Measurements from ENCODE around the gene FAM83G. TPM values are rescaled to one million over a fixed set of nuclear protein-coding genes. Genes with fewer than 3 reads are reported as not detected.
A peak's percentile ranks its signal among the peaks of the same experiment; 100 is the strongest.

FAM83G gene
- total RNA-seq, 2 experiments from 2014 or later, result 2.9 to 3.0 TPM

GRCh38 chr17:18937981-18938691 is 66.4 kb downstream of the FAM83G start:
- TF ChIP-seq CTCF (IDR thresholded peaks at IDR 0.05), result no peak
- H3K27me3 ChIP-seq (ENCODE audit: control insufficient read depth in 1 of 2, insufficient read depth in 2 of 2, low read length in 2 of 2), result no peaks in the 10 kb centered on the region
- CTCF ChIA-PET, result no interaction called here
- Mint-ChIP-seq H3K9me3 (no peaks in the 10 kb centered on the region), H3K36me3 (ENCODE audit: low read depth) (peaks cover 3% of the 10 kb centered on the region), H3K4me3 (no peak overlapping the region), H3K27ac (no peak overlapping the region), H3K27me3 (no peaks in the 10 kb centered on the region), H3K4me1 (ENCODE audit: low read depth) (peaks cover 6% of the 10 kb centered on the region)
- DNase-seq (no peak), ATAC-seq (ENCODE audit: poor library complexity) (no peak)
- H3K4me1 ChIP-seq (ENCODE audit: insufficient read depth, low read length), result peaks cover 5% of the 10 kb centered on the region
- no peaks in the 10 kb centered on the region for H3K36me3 ChIP-seq (ENCODE audit: insufficient read depth, low read length)
- POLR2A ChIA-PET, result no interaction called here
- H3K9me3 ChIP-seq (ENCODE audit: control insufficient read depth in 1 of 2, insufficient read depth in 1 of 2, low read length in 2 of 2), result no peaks in the 10 kb centered on the region
- H3K4me3 ChIP-seq (ENCODE audit: low read length), result no peak overlapping the region
- H3K27ac ChIP-seq (ENCODE audit: low read depth in 1 of 2, low read length in 2 of 2), result no peak overlapping the region
- intact Hi-C loops (cut with DNase I, micrococcal nuclease), result no loop called here

- CTCF ChIA-PET, result interaction anchor here (0.8 to 1.1 kb wide), 2 partner anchors 16 to 28 kb away, joined by 3 read pairs; no protein-coding TSS in a partner anchor
- no peaks in the 10 kb centered on the region for H3K9me3 ChIP-seq (ENCODE audit: control insufficient read depth in 1 of 2, insufficient read depth in 1 of 2, low read length in 2 of 2)
- no peaks in the 10 kb centered on the region for H3K27me3 ChIP-seq (ENCODE audit: control insufficient read depth in 1 of 2, insufficient read depth in 2 of 2, low read length in 2 of 2)
- H3K36me3 ChIP-seq (ENCODE audit: insufficient read depth, low read length), result peaks cover 28% of the 10 kb centered on the region
- TF ChIP-seq CTCF (IDR thresholded peaks at IDR 0.05), result no peak
- no peaks in the 10 kb centered on the region for H3K9me3 Mint-ChIP-seq
- H3K4me3 Mint-ChIP-seq, result no peak overlapping the region
- H3K27me3 Mint-ChIP-seq, result no peaks in the 10 kb centered on the region
- DNase-seq, result peak in 2 of 14 experiments; percentile 15 to 38
- ATAC-seq (ENCODE audit: poor library complexity), result no peak
- peaks cover 17% of the 10 kb centered on the region for H3K4me1 ChIP-seq (ENCODE audit: insufficient read depth, low read length)
- peaks cover 45% of the 10 kb centered on the region for H3K36me3 Mint-ChIP-seq (ENCODE audit: low read depth)
- H3K4me1 Mint-ChIP-seq (ENCODE audit: low read depth), result peaks cover 23% of the 10 kb centered on the region
- peak overlapping the region; percentile 57 for H3K27ac Mint-ChIP-seq
- H3K27ac ChIP-seq (ENCODE audit: low read depth in 1 of 2, low read length in 2 of 2), result no peak overlapping the region
- no peak overlapping the region for H3K4me3 ChIP-seq (ENCODE audit: low read length)
- intact Hi-C loops (cut with DNase I, micrococcal nuclease), result no loop called here
- POLR2A ChIA-PET, result interaction anchor here (1.0 kb wide), 1 partner anchor 22 kb away, joined by 4 read pairs; no protein-coding TSS in a partner anchor
Observed at GRCh38 chr17:18933102-18934058, 71.2 kb downstream of the FAM83G start.

GRCh38 chr17:18932360-18933055 is 72.1 kb downstream of the FAM83G start:
- peak overlapping the region; percentile 57 for H3K27ac Mint-ChIP-seq
- no peaks in the 10 kb centered on the region for H3K9me3 Mint-ChIP-seq

More at GRCh38 chr17:18932360-18933055, 72.1 kb downstream of the FAM83G start:
- Mint-ChIP-seq H3K27me3 (no peaks in the 10 kb centered on the region), H3K4me1 (ENCODE audit: low read depth) (peaks cover 23% of the 10 kb centered on the region), H3K36me3 (ENCODE audit: low read depth) (peaks cover 51% of the 10 kb centered on the region), H3K4me3 (no peak overlapping the region)
- H3K9me3 ChIP-seq (ENCODE audit: control insufficient read depth in 1 of 2, insufficient read depth in 1 of 2, low read length in 2 of 2), result no peaks in the 10 kb centered on the region
- ChIA-PET CTCF (interaction anchor here (1.1 kb wide), 1 partner anchor 29 kb away, joined by 3 read pairs; no protein-coding TSS in a partner anchor), POLR2A (interaction anchor here (0.7 to 1.2 kb wide), 3 partner anchors 23 to 32 kb away, joined by 3 to 4 read pairs (median 3); no protein-coding TSS in a partner anchor)
- H3K27me3 ChIP-seq (ENCODE audit: control insufficient read depth in 1 of 2, insufficient read depth in 2 of 2, low read length in 2 of 2), result no peaks in the 10 kb centered on the region
- peaks cover 17% of the 10 kb centered on the region for H3K4me1 ChIP-seq (ENCODE audit: insufficient read depth, low read length)
- DNase-seq, result peak in 2 of 14 experiments; percentile 40 to 52
- peak; percentile 88 for ATAC-seq (ENCODE audit: poor library complexity)
- no peak overlapping the region for H3K27ac ChIP-seq (ENCODE audit: low read depth in 1 of 2, low read length in 2 of 2)
- no peak overlapping the region for H3K4me3 ChIP-seq (ENCODE audit: low read length)
- intact Hi-C loops (cut with DNase I, micrococcal nuclease), result no loop called here
- peaks cover 37% of the 10 kb centered on the region for H3K36me3 ChIP-seq (ENCODE audit: insufficient read depth, low read length)
- TF ChIP-seq CTCF (IDR thresholded peaks at IDR 0.05), result no peak
